Ovary (tissue), 9 donors: ENCODE data around the gene PDE3A. TPM values are rescaled to one million over a fixed set of nuclear protein-coding genes. Genes with fewer than 3 reads are reported as not detected.

ENCODE experiments used
- DNase-seq, 5 donors: peaks; one replicate each; pipeline ENCODE4 v3.0.0-alpha.2; 2019 to 2020
- H3K27ac ChIP-seq, 2 donors: fragments of 200-600 bp; one replicate each; pipeline versions ENCODE4 v1.5.1 to v1.8.0; 2019 to 2022
- H3K27me3 ChIP-seq: fragments of 200-600 bp; one replicate; pipeline ENCODE4 v1.8.0; 2022
- H3K36me3 ChIP-seq: fragments of 200-600 bp; sonication (generic); one replicate; pipeline ENCODE4 v1.5.1; 2019
- H3K4me1 ChIP-seq: one replicate; pipeline ENCODE4 v1.8.1; 2013; ENCODE audit warnings: mild to moderate bottlenecking, moderate library complexity; ENCODE audit not compliant: insufficient read depth
- H3K4me3 ChIP-seq: fragments of 200-600 bp; sonication (generic); one replicate; pipeline ENCODE4 v1.5.1; 2017
- H3K9me3 ChIP-seq, 2 donors: fragments of 200-600 bp in 1 of 2; sonication (generic) in 1 of 2; one replicate each; pipeline versions ENCODE4 v1.5.1 to v1.8.1; 2013 to 2019; ENCODE audit warnings: mild to moderate bottlenecking in 1 of 2, moderate library complexity in 1 of 2
- CTCF ChIP-seq, 3 donors: fragments of 450-650 bp in 2 of 3; fragments of 200-600 bp in 1 of 3; IDR thresholded peaks; one replicate each; pipeline versions ENCODE4 v1.5.1 to v1.8.0; 2016 to 2022; ENCODE audit warnings: antibody characterized with exemption in 3 of 3, mild to moderate bottlenecking in 1 of 3
- EP300 ChIP-seq: sonication (generic); formaldehyde crosslinking; IDR thresholded peaks from one replicate; pipeline ENCODE4 v1.6.1; 2017; ENCODE audit warnings: antibody characterized with exemption
- POLR2A ChIP-seq: fragments of 450-650 bp; IDR thresholded peaks from one replicate; pipeline ENCODE4 v1.6.1; 2017; ENCODE audit warnings: antibody characterized with exemption, mild to moderate bottlenecking, moderate library complexity
- WGBS, 3 donors: extraction: QIAGEN DNeasy Blood & Tissue Kit in 1 of 3; methylation state at CpG; one replicate each; pipeline versions ENCODE4 v1.1.5 to v1.1.7; 2013 to 2017; 5-methylcytosine and 5-hydroxymethylcytosine counted together
- intact Hi-C, 4 donors: fragments of 100-400 bp; cut with DNase I; formaldehyde crosslinking; loops; one replicate each; pipeline versions ENCODE4 v1.11.0 to v1.15.1; 2022 to 2023
- polyA plus RNA-seq, 2 donors: library from polyadenylated mRNA; stranded (reverse); fragments of 200-250 nt in 1 of 2; fragments of 350-450 nt in 1 of 2; fragmentation: Illumina TruSeq in 1 of 2; extraction: RNeasy Lipid Tissue Mini Kit (QIAGEN cat#74804) in 1 of 2; gene quantifications; one replicate each; pipeline ENCODE4 v1.2.3, GENCODE V29; 2013 to 2014
- total RNA-seq, 7 donors: library from RNA; depleted of rRNA in 2 of 7; stranded (reverse); fragments of >200 nt in 2 of 7; fragmentation: NEBNext Ultra II Directional in 3 of 7; extraction: Animal tissue kit (Norgen Biotek cat#: 25700) in 3 of 7; gene quantifications; one replicate each; pipeline versions ENCODE4 v1.1.0 to v1.2.4, GENCODE V29; 2016 to 2023
- donor health status: DM: no; HTN: no; CAD: no; lungs with moderate emphysema.
- donor health status: DM: no; HTN: no; CAD: no.
- donor health status: Bipolar disorder and iron deficiency.
- donor health status: DM: yes; HTN: yes; CAD: no.
- donor health status: DM: no; HTN: no; CAD: no.
- donor health status: DM: yes; HTN: yes; CAD: no.

PDE3A gene
- total and polyA plus RNA-seq, 9 donors = 3.7 to 15.2 (median 7.1) TPM

- H3K27me3 ChIP-seq = no peaks in the 10 kb centered on the region
- H3K9me3 ChIP-seq = no peaks in the 10 kb centered on the region
- 2 to 25% (median 16%) methylated on average over 1 of the region's 1 CpG for WGBS, 3 donors
- TF ChIP-seq POLR2A = no peak
- no peak for TF ChIP-seq CTCF (IDR thresholded peaks at IDR 0.05)
- TF ChIP-seq EP300 = no peak
- no peak for DNase-seq
- H3K4me1 ChIP-seq = peaks cover 2% of the 10 kb centered on the region
- intact Hi-C loops = no loop called here
- H3K36me3 ChIP-seq = no peaks in the 10 kb centered on the region
- H3K4me3 ChIP-seq = no peak overlapping the region
- H3K27ac ChIP-seq = no peak overlapping the region
Observed at GRCh38 chr12:20440408-20440807, 72.1 kb downstream of the PDE3A start.

- Histone ChIP-seq H3K27me3 (no peaks in the 10 kb centered on the region), H3K27ac (no peak overlapping the region), H3K9me3 (no peaks in the 10 kb centered on the region), H3K36me3 (no peaks in the 10 kb centered on the region), H3K4me3 (no peak overlapping the region), H3K4me1 (peaks cover 2% of the 10 kb centered on the region)
- WGBS, 3 donors = 72 to 91% (median 79%) methylated on average over 6 of the region's 6 CpGs
- intact Hi-C loops = no loop called here
- no peak for DNase-seq
- TF ChIP-seq CTCF (IDR thresholded peaks at IDR 0.05) = no peak
- TF ChIP-seq EP300 = no peak
- no peak for TF ChIP-seq POLR2A
Observed at GRCh38 chr12:20442322-20442721, 74.0 kb downstream of the PDE3A start.

GRCh38 chr12:20443255-20443654 is 74.9 kb downstream of the PDE3A start:
- H3K4me3 ChIP-seq = no peak overlapping the region
- H3K36me3 ChIP-seq = no peaks in the 10 kb centered on the region
- H3K27ac ChIP-seq = no peak overlapping the region
- no peaks in the 10 kb centered on the region for H3K9me3 ChIP-seq
- H3K4me1 ChIP-seq = no peaks in the 10 kb centered on the region
- no peaks in the 10 kb centered on the region for H3K27me3 ChIP-seq
- intact Hi-C loops = no loop called here
- WGBS, 3 donors = 91 to 92% (median 91%) methylated on average over 3 of the region's 3 CpGs
- no peak for TF ChIP-seq EP300
- no peak for TF ChIP-seq CTCF (IDR thresholded peaks at IDR 0.05)
- no peak for TF ChIP-seq POLR2A
- no peak for DNase-seq

GRCh38 chr12:20443792-20444191 is 75.5 kb downstream of the PDE3A start:
- no peak for TF ChIP-seq EP300
- TF ChIP-seq CTCF (IDR thresholded peaks at IDR 0.05) = no peak
- TF ChIP-seq POLR2A = no peak
- no peaks in the 10 kb centered on the region for H3K4me1 ChIP-seq
- intact Hi-C loops = no loop called here
- no peak overlapping the region for H3K27ac ChIP-seq
- H3K36me3 ChIP-seq = no peaks in the 10 kb centered on the region
- no peak overlapping the region for H3K4me3 ChIP-seq
- H3K9me3 ChIP-seq = no peaks in the 10 kb centered on the region
- 50 to 61% (median 53%) methylated on average over 2 of the region's 2 CpGs for WGBS, 3 donors
- DNase-seq = no peak
- no peaks in the 10 kb centered on the region for H3K27me3 ChIP-seq
